Suprapubic skin (tissue), 4 donors: ENCODE results near the gene ANKRD13D. TPM values are rescaled to one million over a fixed set of nuclear protein-coding genes. Genes with fewer than 3 reads are reported as not detected.
A peak's percentile ranks its signal among the peaks of the same experiment; 100 is the strongest.

ENCODE experiments used
- DNase-seq, 2 donors: peaks; one replicate each; pipeline ENCODE4 v3.0.0-alpha.2; 2019; ENCODE audit warnings: low spot score in 2 of 2
- H3K27ac ChIP-seq: fragments of 200-600 bp; sonication (generic); one replicate; pipeline ENCODE4 v1.5.1; 2019
- H3K27me3 ChIP-seq: fragments of 200-600 bp; sonication (generic); one replicate; pipeline ENCODE4 v1.5.1; 2019
- H3K36me3 ChIP-seq: fragments of 200-600 bp; sonication (generic); one replicate; pipeline ENCODE4 v1.5.1; 2019
- H3K4me1 ChIP-seq: fragments of 200-600 bp; sonication (generic); one replicate; pipeline ENCODE4 v1.5.1; 2019
- H3K4me3 ChIP-seq: fragments of 200-600 bp; sonication (generic); one replicate; pipeline ENCODE4 v1.5.1; 2019; ENCODE audit warnings: mild to moderate bottlenecking
- H3K9me3 ChIP-seq: fragments of 200-600 bp; sonication (generic); one replicate; pipeline ENCODE4 v1.5.1; 2019
- EP300 ChIP-seq: sonication (generic); formaldehyde crosslinking; IDR thresholded peaks from one replicate; pipeline ENCODE4 v1.6.1; 2017; ENCODE audit warnings: antibody characterized with exemption
- POLR2A ChIP-seq, 2 donors: fragments of 450-650 bp; IDR thresholded peaks; one replicate each; pipeline ENCODE4 v1.6.1; 2017; ENCODE audit warnings: antibody characterized with exemption in 2 of 2, mild to moderate bottlenecking in 2 of 2, moderate library complexity in 2 of 2
- POLR2AphosphoS5 ChIP-seq, 3 donors: sonication (generic); formaldehyde crosslinking; IDR thresholded peaks; one replicate each; pipeline ENCODE4 v1.6.1; 2017; ENCODE audit warnings: antibody characterized with exemption in 3 of 3
- WGBS: methylation state at CpG from one replicate; pipeline ENCODE4 v1.1.5; 2018; 5-methylcytosine and 5-hydroxymethylcytosine counted together
- total RNA-seq, 4 donors: library from RNA; depleted of rRNA; stranded (reverse); fragments of >200 nt; gene quantifications; one replicate each; pipeline ENCODE4 v1.1.0, GENCODE V29; 2016
- TF ChIP-seq, protein P1 (sequence below), 2 donors: fragments of 200-600 bp in 1 of 2; fragments of 450-650 bp in 1 of 2; sonication (generic) in 1 of 2; IDR thresholded peaks; one replicate each; pipeline ENCODE4 v1.5.1; 2016 to 2019; ENCODE audit warnings: antibody characterized with exemption in 2 of 2, mild to moderate bottlenecking in 1 of 2, moderate library complexity in 1 of 2

ANKRD13D gene
- total RNA-seq, 4 donors from 2014 or later = 55.7 to 154 (median 77.2) TPM

GRCh38 chr11:67264260-67264659 lies 24.8 kb upstream of the ANKRD13D start:
- no peak for DNase-seq
- peaks cover 77% of the 10 kb centered on the region for H3K4me1 ChIP-seq
- no peak overlapping the region for H3K4me3 ChIP-seq
- no peaks in the 10 kb centered on the region for H3K36me3 ChIP-seq
- 95% methylated on average over 5 of the region's 5 CpGs for WGBS
- TF ChIP-seq, protein P1, sequence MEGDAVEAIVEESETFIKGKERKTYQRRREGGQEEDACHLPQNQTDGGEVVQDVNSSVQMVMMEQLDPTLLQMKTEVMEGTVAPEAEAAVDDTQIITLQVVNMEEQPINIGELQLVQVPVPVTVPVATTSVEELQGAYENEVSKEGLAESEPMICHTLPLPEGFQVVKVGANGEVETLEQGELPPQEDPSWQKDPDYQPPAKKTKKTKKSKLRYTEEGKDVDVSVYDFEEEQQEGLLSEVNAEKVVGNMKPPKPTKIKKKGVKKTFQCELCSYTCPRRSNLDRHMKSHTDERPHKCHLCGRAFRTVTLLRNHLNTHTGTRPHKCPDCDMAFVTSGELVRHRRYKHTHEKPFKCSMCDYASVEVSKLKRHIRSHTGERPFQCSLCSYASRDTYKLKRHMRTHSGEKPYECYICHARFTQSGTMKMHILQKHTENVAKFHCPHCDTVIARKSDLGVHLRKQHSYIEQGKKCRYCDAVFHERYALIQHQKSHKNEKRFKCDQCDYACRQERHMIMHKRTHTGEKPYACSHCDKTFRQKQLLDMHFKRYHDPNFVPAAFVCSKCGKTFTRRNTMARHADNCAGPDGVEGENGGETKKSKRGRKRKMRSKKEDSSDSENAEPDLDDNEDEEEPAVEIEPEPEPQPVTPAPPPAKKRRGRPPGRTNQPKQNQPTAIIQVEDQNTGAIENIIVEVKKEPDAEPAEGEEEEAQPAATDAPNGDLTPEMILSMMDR (IDR thresholded peaks at IDR 0.05) = no peak
- TF ChIP-seq POLR2AphosphoS5 (IDR thresholded peaks at IDR 0.05) = no peak
- TF ChIP-seq EP300 = no peak
- TF ChIP-seq POLR2A (IDR thresholded peaks at IDR 0.05) = no peak
- no peaks in the 10 kb centered on the region for H3K9me3 ChIP-seq
- no peak overlapping the region for H3K27ac ChIP-seq
- H3K27me3 ChIP-seq = no peaks in the 10 kb centered on the region

GRCh38 chr11:67264877-67265632 lies 24.0 kb upstream of the ANKRD13D start:
- Histone ChIP-seq H3K4me3 (no peak overlapping the region), H3K4me1 (peaks cover 85% of the 10 kb centered on the region), H3K36me3 (no peaks in the 10 kb centered on the region), H3K27me3 (no peaks in the 10 kb centered on the region), H3K9me3 (no peaks in the 10 kb centered on the region), H3K27ac (no peak overlapping the region)
- no peak for TF ChIP-seq POLR2AphosphoS5 (IDR thresholded peaks at IDR 0.05)
- TF ChIP-seq, protein P1 (IDR thresholded peaks at IDR 0.05) = no peak
- TF ChIP-seq POLR2A (IDR thresholded peaks at IDR 0.05) = no peak
- TF ChIP-seq EP300 = no peak
- WGBS = 72% methylated on average over 4 of the region's 7 CpGs
- DNase-seq = no peak

DNA sequence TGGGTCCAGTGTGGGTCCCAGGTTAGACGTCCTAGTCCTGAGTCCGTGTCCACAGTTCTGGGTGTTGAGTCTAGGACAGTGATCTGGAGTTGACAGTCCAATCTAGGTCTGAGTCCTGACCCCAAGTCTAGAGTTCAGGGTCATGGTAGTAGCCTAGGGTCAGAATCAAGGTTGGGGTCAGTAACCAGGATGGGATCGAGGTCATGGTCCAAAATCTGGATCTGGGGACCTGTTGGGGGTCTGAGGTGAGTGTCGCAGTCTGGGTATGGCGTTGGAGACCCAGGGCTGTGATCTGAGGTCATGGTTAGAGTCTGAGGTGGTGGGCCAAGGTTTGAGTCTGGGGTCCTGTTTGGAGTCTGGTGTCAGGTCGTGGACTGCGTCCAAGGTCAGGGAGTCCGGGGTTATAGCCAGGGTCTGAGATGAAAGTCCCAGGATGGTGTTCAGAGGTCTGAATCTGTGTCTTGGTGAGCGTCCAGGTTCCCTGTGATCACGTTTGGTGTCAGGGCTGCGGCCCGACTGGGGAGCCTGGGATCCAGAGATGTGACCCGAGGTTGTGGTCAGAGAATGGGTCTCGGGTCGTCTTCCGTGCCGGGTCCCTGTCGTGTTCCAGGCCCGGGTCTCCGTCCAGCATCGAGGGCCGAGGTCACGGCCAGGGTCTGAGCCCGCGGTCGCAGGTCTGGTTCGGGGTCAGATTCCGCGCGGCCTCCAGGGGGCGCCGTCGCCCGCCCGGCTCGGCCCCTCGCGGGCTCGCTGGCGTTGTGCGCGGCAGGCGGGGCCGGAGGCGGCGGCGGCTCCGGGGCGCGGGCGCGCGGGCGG lies 23.3 kb upstream of the ANKRD13D start:
- no peak for DNase-seq
- peaks cover 93% of the 10 kb centered on the region for H3K4me1 ChIP-seq
- H3K27me3 ChIP-seq = no peaks in the 10 kb centered on the region
- H3K27ac ChIP-seq = peak overlapping the region; percentile 63
- WGBS = 24% methylated on average over 19 of the region's 54 CpGs
- H3K36me3 ChIP-seq = no peaks in the 10 kb centered on the region
- TF ChIP-seq POLR2A (IDR thresholded peaks at IDR 0.05) = no peak
- no peak for TF ChIP-seq POLR2AphosphoS5 (IDR thresholded peaks at IDR 0.05)
- TF ChIP-seq, protein P1 (IDR thresholded peaks at IDR 0.05) = peak; percentile 54 to 71
- no peak for TF ChIP-seq EP300
- H3K9me3 ChIP-seq = no peaks in the 10 kb centered on the region
- peak overlapping the region; percentile 18 for H3K4me3 ChIP-seq

DNA sequence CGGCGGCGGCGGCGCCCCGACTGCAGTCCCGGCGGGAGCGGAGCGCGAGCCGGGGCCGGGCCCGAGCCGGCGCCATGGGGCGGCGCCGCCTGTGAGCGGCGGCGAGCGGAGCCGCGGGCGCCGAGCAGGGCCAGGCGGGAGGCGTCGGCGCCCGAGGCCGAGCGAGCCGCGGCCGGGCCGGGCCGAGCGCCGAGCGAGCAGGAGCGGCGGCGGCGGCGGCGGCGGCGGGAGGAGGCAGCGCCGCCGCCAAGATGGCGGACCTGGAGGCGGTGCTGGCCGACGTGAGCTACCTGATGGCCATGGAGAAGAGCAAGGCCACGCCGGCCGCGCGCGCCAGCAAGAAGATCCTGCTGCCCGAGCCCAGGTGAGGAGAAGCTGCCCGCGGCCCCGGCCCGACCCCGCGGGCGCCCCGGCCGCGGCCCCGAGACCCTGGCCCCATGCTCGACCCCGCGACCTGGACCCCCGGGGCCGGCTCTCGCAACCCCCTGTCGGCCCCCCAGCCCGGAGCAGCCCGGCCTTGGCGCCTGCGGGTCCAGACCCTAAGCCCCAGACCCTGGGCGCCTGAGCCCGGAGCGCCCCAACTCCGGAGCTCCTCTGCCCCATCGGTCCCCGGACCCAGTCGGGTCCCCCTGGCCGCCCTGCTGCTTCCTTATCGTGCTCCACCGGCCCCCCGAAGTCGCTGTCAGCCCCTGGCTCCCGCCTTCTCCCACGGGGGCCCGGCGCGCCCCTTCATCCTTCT lies 22.5 kb upstream of the ANKRD13D start, which contains the start of gene GRK2:
Gene GRK2, plus strand, starts transcription at position 25 of the 739 bp plus-strand sequence. Its CDS starts 227 bp downstream, at position 252.
- Histone ChIP-seq H3K4me1 (peaks cover 93% of the 10 kb centered on the region), H3K36me3 (no peaks in the 10 kb centered on the region), H3K4me3 (peak within 1 kb of the TSS; percentile 95), H3K9me3 (no peaks in the 10 kb centered on the region), H3K27ac (peak within 1 kb of the TSS; percentile 91), H3K27me3 (no peaks in the 10 kb centered on the region)
- WGBS = 0% methylated on average over 2 of the region's 103 CpGs
- TF ChIP-seq EP300 (no peak), POLR2A (IDR thresholded peaks at IDR 0.05) (no peak), POLR2AphosphoS5 (IDR thresholded peaks at IDR 0.05) (no peak)
- TF ChIP-seq, protein P1 (IDR thresholded peaks at IDR 0.05) = no peak
- no peak for DNase-seq
